ENCODE results near the gene ECE2.
"Not testable (repeated sequence)": the region's sequence is repeated elsewhere in the genome, so short reads cannot be mapped to it uniquely, and the experiment has no call there.

Gene ECE2

DNA sequence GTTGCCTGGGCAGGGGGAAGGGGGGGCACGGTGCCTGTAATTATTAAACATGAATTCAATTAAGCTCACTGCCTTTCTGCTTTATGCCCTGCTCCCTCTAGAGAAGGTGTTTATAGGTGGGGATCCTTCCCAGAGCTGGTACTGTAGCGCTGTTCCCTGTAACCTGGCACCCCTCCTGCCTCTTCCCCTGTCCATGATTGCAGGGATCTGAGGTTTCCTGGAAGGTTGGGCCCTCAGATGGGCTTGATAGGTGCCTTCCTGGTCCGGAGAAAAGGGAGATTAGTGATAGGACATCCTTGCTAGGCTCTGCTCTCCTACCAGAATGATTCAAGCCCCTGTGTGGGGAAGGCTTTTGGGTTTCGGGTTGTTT, 59.5 kb downstream of the ECE2 start:
- DNase-seq (ENCODE audit: extremely low read depth in 1 of 2, low read depth in 1 of 2), result no peak

DNA sequence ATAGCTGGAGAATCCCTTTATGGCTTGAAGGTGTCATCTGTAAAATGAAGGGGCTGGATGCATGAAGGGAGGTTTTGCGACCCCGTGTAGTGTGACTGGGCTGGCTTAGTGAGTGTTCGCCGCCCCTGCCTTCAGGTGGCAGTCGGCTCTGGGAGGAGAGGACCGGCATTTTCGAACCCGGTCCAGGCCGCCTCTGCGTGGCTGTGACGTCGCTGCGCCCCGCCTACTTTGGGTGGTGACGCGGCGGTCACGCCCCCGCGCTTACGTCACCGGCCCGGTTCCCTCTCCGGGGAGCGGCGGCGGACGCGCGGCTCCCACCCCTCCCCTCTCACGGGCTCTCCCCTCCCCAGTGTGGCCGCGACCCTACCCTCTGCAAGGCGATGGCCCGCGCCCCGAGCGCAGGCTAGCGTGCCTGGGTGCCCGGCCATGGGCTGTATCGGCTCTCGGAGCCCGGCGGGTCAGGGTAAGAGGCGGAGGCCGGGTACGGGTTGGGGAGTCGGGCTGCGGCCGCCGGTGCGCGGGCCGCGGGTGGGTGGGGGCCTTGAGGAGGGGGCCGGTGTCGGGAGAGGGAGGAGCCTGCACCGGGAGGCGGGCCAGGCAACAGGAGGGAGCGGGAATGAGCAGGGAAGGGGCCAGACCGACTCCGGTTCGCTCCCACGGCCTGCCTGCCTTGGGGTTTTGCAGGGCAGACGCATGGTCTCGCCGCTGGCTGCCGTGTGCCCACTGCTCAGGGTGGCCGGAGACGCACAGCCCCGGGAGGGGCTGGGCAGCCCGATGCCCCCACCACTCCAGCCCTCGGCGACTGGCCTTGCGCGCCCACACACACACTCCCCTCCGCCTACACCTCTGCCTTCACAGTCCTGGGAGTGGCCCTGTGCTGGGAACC, 60.1 kb downstream of the ECE2 start:
- DNase-seq (ENCODE audit: extremely low read depth in 1 of 2, low read depth in 1 of 2), result peak; percentile 63 to 89

DNA sequence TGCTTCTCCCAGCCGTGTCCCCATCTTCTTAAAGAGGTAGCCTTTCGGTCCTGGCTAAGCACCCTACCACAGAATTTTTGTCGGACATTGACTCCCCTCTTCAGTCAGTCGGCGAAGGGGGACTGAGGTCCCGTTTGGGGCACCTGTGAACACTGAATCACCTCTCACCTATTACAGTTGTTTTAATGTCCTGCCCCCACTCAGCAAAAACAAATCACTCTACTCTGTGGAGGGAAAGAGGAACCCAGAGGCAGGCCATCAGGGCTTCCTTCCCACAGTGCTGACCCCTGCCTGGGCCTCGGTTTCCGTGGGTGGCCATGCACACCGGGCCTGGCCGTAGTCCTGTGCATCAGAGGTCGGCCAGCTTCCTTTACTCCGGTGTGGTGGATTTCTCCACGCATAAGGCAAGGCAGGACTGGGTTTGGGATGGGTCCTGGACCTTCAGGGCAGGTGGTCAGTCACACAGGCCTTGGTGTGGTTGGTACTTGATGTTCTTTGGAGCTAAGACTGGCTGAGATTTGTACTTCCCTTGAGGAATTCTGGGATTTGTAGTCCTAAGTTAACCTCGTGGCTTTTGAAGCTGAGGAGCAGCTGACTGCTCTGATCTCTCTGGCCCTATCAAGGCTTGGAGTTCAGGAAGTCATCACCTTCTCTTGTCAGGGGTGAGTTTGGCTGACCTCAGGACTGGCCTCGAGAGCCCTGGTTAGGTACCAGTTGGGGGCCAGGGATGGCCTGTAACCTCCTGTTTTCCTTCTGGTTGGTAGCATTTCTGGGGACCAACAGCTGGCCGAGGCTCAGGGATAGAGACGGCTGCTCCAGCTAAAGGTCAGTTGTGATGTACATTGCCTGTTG, 61.0 kb downstream of the ECE2 start:
- DNase-seq (ENCODE audit: extremely low read depth in 1 of 2, low read depth in 1 of 2), result no peak

DNA sequence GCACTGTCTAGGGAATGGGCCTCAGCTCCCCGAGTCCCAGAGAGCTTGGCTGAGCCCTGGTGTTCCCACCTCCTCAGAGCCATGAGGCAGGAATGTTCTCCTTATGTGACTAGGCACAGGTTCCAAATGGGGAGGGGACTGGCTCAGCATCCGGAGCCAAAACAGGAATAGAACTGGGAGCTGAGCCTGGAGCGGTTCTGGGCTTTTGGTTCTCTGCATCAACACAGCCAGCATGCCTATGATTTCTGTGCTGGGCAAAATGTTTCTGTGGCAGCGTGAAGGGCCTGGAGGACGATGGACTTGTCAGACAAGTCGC, 61.5 kb downstream of the ECE2 start, which contains the start of gene FAM131A:
FAM131A (plus strand) TSS at position 202 of the 316 bp plus-strand sequence; CDS start at position 233, 31 bp downstream.
- DNase-seq (ENCODE audit: extremely low read depth in 1 of 2, low read depth in 1 of 2), result no peak

DNA sequence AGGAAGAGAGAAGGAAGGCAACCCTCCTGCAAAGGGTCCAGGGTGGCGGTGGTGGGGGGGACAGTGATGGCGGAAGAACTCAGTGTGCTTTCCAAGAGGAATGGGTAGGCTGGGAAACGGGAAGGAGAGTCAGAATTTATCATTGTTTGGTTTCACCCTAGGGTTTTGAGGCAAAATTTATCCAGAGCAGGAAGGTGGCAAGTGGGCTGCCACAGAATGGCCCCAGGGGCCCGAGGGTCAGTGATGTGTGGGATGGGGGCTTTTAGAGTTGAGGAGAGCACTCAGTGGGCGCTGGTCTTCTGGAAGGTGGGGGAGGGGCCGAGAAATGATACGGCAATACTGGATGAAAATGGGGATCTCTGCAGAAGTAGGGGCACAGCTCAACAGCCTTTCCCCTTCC, 62.2 kb downstream of the ECE2 start:
- DNase-seq (ENCODE audit: extremely low read depth in 1 of 2, low read depth in 1 of 2), result no peak

DNA sequence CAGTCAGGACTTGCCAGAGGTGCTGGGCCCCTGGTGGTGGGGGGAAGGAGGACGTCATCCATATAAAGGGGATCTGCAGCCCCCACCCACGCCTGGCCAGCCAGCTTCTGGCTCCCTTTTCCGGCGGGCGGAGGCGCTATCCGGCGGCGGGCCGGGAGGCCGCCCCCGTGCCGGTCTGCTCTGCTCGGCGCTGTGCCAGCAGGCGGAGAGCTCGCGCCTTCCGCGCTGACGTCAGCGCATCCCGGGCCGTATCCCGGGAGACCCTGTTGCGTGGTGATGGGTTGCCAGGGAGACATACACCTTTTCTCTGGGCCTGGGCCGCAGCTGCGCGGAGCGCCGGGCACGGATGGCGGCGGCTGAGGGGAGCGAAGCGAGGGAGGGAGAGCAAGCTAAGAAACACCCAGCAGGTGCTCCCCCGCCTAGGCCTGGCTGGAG, 62.7 kb downstream of the ECE2 start:
- no peak for DNase-seq (ENCODE audit: extremely low read depth in 1 of 2, low read depth in 1 of 2)

DNA sequence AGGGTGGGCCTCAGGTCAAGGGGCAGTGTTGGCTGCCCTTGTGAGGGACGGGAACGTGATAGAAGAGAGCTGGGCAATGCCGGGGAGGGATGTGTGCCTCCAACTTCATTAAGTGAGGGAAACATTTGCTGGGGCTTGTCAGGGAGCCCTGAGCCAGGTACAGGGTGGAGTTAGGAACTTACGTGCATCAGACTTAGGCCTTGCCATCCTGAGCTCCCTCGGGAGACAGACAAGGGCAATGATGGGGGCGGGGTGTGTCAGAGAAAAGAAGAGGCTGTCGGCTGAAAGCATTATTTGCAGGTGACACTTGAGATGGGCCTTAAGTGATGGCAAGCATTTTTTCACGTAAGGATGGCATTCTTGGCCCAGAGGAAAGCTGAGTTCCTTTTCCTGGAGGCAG, 63.2 kb downstream of the ECE2 start:
- DNase-seq (ENCODE audit: extremely low read depth in 1 of 2, low read depth in 1 of 2), result no peak

DNA sequence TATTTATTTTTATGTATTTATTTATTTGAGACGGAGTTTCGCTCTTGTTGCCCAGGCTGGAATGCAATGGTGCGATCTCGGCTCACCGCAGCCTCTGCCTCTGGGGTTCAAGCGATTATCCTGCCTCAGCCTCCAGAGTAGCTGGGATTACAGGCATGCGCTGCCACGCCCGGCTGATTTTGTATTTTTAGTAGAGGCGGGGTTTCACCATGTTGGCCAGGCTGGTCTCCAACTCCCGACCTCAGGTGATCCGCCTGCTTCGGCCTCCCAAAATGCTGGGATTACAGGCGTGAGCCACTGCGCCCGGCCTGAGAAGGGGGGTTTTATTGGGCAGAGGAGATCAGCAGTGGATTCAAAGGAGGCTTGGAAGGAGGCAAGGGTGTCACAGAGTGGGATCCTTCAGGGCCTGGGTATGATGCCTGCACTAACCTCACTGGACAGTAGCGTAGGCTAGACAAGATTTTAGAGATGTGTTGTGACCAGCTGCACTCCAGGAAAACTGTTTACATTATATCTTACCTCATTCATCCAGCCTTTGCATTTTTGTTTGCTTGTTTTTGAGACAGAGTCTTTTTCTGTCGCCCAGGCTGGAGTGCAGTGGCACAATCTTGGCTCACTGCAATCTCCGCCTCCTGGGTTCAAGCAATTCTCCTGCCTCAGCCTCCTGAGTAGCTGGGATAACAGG, 63.8 kb downstream of the ECE2 start:
- DNase-seq (ENCODE audit: extremely low read depth in 1 of 2, low read depth in 1 of 2), result not testable (repeated sequence)

DNA sequence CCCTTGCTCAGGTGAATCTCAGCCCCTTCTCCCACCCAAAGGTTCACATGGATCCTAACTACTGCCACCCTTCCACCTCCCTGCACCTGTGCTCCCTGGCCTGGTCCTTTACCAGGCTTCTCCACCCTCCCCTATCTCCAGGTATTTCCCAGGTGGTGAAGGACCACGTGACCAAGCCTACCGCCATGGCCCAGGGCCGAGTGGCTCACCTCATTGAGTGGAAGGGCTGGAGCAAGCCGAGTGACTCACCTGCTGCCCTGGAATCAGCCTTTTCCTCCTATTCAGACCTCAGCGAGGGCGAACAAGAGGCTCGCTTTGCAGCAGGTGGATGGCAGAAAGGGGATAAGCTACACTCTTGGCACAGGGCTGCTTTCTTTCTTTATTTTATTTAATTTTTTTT, 66.1 kb downstream of the ECE2 start:
- no peak for DNase-seq (ENCODE audit: extremely low read depth in 1 of 2, low read depth in 1 of 2)

Data from activated CD8-positive, alpha-beta memory T cell treated with anti-CD3 and anti-CD28 coated beads for 1 hour (primary cell).